H9 (cell line): ENCODE measurements around the gene ATF4. TPM values are rescaled to one million over a fixed set of nuclear protein-coding genes. Genes with fewer than 3 reads are reported as not detected.

Source experiments
- DNase-seq: peaks from one replicate; pipeline ENCODE4 v3.0.0-alpha.2; 2017
- H2AFZ ChIP-seq: one replicate; pipeline ENCODE4 v1.6.1; 2013; ENCODE audit warnings: mild to moderate bottlenecking, low read length, control low read depth, moderate library complexity
- H2AK5ac ChIP-seq: 2 replicates; pipeline ENCODE4 v1.6.1; 2013; ENCODE audit warnings: low read length, control low read depth, mixed read lengths; ENCODE audit not compliant: insufficient read length
- H2BK120ac ChIP-seq: one replicate; pipeline ENCODE4 v1.6.1; 2013; ENCODE audit warnings: low read depth, mild to moderate bottlenecking, low read length, control low read depth, inconsistent platforms; ENCODE audit not compliant: poor library complexity, severe bottlenecking
- H2BK12ac ChIP-seq: 2 replicates; pipeline ENCODE4 v1.6.1; 2013; ENCODE audit warnings: low read length, control low read depth, mixed read lengths, low read depth; ENCODE audit not compliant: insufficient read length
- H2BK15ac ChIP-seq: 2 replicates; pipeline ENCODE4 v1.6.1; 2013; ENCODE audit warnings: low read depth, low read length, control low read depth
- H2BK20ac ChIP-seq: one replicate; pipeline ENCODE4 v1.6.1; 2013; ENCODE audit warnings: low read depth, mild to moderate bottlenecking, low read length, control low read depth, inconsistent platforms; ENCODE audit not compliant: poor library complexity, severe bottlenecking
- H2BK5ac ChIP-seq: 2 replicates; pipeline ENCODE4 v1.6.1; 2013; ENCODE audit warnings: low read length, control low read depth, mixed read lengths; ENCODE audit not compliant: insufficient read length
- H3K14ac ChIP-seq: 2 replicates; pipeline ENCODE4 v1.6.1; 2013; ENCODE audit warnings: low read length, control low read depth; ENCODE audit not compliant: insufficient read depth
- H3K18ac ChIP-seq: 2 replicates; pipeline ENCODE4 v1.6.1; 2013; ENCODE audit warnings: low read depth, mild to moderate bottlenecking, mixed read lengths, low read length, control low read depth; ENCODE audit not compliant: insufficient read length
- H3K23ac ChIP-seq: 2 replicates; pipeline ENCODE4 v1.6.1; 2013; ENCODE audit warnings: low read length, control low read depth, mixed read lengths, low read depth; ENCODE audit not compliant: insufficient read length
- H3K23me2 ChIP-seq: 2 replicates; pipeline ENCODE4 v1.6.1; 2013; ENCODE audit warnings: low read depth, mild to moderate bottlenecking, mixed read lengths, low read length, control low read depth; ENCODE audit not compliant: insufficient read length, poor library complexity, severe bottlenecking
- H3K27ac ChIP-seq: 2 replicates; pipeline ENCODE4 v1.5.1; 2013; ENCODE audit warnings: low read length, control low read depth, mixed read lengths, low read depth; ENCODE audit not compliant: insufficient read length
- H3K27me3 ChIP-seq: 2 replicates; pipeline ENCODE4 v1.6.1; 2013; ENCODE audit warnings: low read length, control low read depth, inconsistent platforms; ENCODE audit not compliant: insufficient read depth
- H3K4ac ChIP-seq: 2 replicates; pipeline ENCODE4 v1.6.1; 2013; ENCODE audit warnings: low read depth, mild to moderate bottlenecking, control low read depth, inconsistent platforms, low read length, moderate library complexity
- H3K4me1 ChIP-seq: 2 replicates; pipeline ENCODE4 v1.6.1; 2013; ENCODE audit warnings: low read length, control low read depth, inconsistent platforms; ENCODE audit not compliant: insufficient read depth
- H3K4me2 ChIP-seq: 2 replicates; pipeline ENCODE4 v1.6.1; 2013; ENCODE audit warnings: low read length, control low read depth, mixed read lengths; ENCODE audit not compliant: insufficient read length, insufficient read depth
- H3K56ac ChIP-seq: 2 replicates; pipeline ENCODE4 v1.6.1; 2013; ENCODE audit warnings: low read depth, mild to moderate bottlenecking, mixed read lengths, low read length, control low read depth; ENCODE audit not compliant: insufficient read length
- H3K79me1 ChIP-seq: 2 replicates; pipeline ENCODE4 v1.6.1; 2013; ENCODE audit warnings: low read depth, mild to moderate bottlenecking, moderate library complexity, low read length, control low read depth, inconsistent platforms; ENCODE audit not compliant: insufficient read depth, poor library complexity, severe bottlenecking
- H3K79me2 ChIP-seq: 2 replicates; pipeline ENCODE4 v1.6.1; 2013; ENCODE audit warnings: low read length, control low read depth, inconsistent platforms; ENCODE audit not compliant: insufficient read depth
- H3K9ac ChIP-seq: 2 replicates; pipeline ENCODE4 v1.6.1; 2013; ENCODE audit warnings: low read length, control low read depth, mixed read lengths; ENCODE audit not compliant: insufficient read length; ENCODE audit errors: extremely low read depth
- H3K9me3 ChIP-seq: one replicate; pipeline ENCODE4 v1.6.1; 2013; ENCODE audit warnings: low read depth, low read length, inconsistent platforms; ENCODE audit not compliant: control insufficient read depth
- H3T11ph ChIP-seq: one replicate; pipeline ENCODE4 v1.6.1; 2013; ENCODE audit warnings: mild to moderate bottlenecking, low read length, control low read depth, inconsistent platforms
- H4K20me1 ChIP-seq: one replicate; pipeline ENCODE4 v1.6.1; 2013; ENCODE audit not compliant: control insufficient read depth, insufficient read length, insufficient read depth
- H4K5ac ChIP-seq: 2 replicates; pipeline ENCODE4 v1.6.1; 2013; ENCODE audit warnings: low read depth, mild to moderate bottlenecking, mixed read lengths, low read length, control low read depth; ENCODE audit not compliant: insufficient read length
- H4K8ac ChIP-seq: replicated peaks from 2 replicates; pipeline ENCODE4 v1.6.1; 2013; ENCODE audit warnings: low read length, control low read depth, mixed read lengths, low read depth; ENCODE audit not compliant: insufficient read length
- H4K91ac ChIP-seq: 2 replicates; pipeline ENCODE4 v1.6.1; 2013; ENCODE audit warnings: low read depth, mild to moderate bottlenecking, moderate library complexity, mixed read lengths, low read length, control low read depth; ENCODE audit not compliant: insufficient read length
- H3K27ac Mint-ChIP-seq, 3 experiments: 2 replicates in 2 of 3; 3 replicates in 1 of 3; pipeline ENCODE4 v1.8.0; 2020 to 2021; ENCODE audit warnings: mixed read lengths in 3 of 3, mild to moderate bottlenecking in 1 of 3, moderate library complexity in 1 of 3
- H3K27me3 Mint-ChIP-seq: 2 replicates; pipeline ENCODE4 v1.8.0; 2021; ENCODE audit warnings: low read depth, mild to moderate bottlenecking, moderate library complexity, mixed read lengths
- H3K36me3 Mint-ChIP-seq, 3 experiments: 2 replicates in 2 of 3; 3 replicates in 1 of 3; pipeline ENCODE4 v1.8.0; 2020 to 2021; ENCODE audit warnings: low read depth in 3 of 3, mixed read lengths in 3 of 3; ENCODE audit not compliant: insufficient read depth in 1 of 3
- H3K4me1 Mint-ChIP-seq, 2 experiments: 2 replicates each; pipeline ENCODE4 v1.8.0; 2020; ENCODE audit warnings: mixed read lengths in 2 of 2
- H3K4me3 Mint-ChIP-seq, 2 experiments: 2 replicates in 1 of 2; 3 replicates in 1 of 2; pipeline ENCODE4 v1.8.0; 2020 to 2021; ENCODE audit warnings: mild to moderate bottlenecking in 2 of 2, mixed read lengths in 2 of 2, moderate library complexity in 1 of 2
- H3K9me3 Mint-ChIP-seq, 2 experiments: 2 replicates in 1 of 2; 3 replicates in 1 of 2; pipeline ENCODE4 v1.8.0; 2020; ENCODE audit warnings: mild to moderate bottlenecking in 2 of 2, mixed read lengths in 2 of 2, moderate library complexity in 1 of 2
- CTCF ChIP-seq: fragments of 200-600 bp; sonication (generic); conservative IDR thresholded peaks from 3 replicates; pipeline ENCODE4 v1.8.0; 2021; ENCODE audit warnings: antibody characterized with exemption, mild to moderate bottlenecking
- WGBS: extraction: QIAGEN DNeasy Blood & Tissue Kit; methylation state at CpG from one replicate; pipeline ENCODE4 v1.1.7; 2013; ENCODE audit warnings: missing lambda C conversion rate, low lambda C conversion rate, mixed read lengths; ENCODE audit not compliant: insufficient read length; ENCODE audit errors: extremely low coverage; 5-methylcytosine and 5-hydroxymethylcytosine counted together
- total RNA-seq: library from RNA; stranded (reverse); gene quantifications from 2 replicates; pipeline ENCODE4 v1.2.1, GENCODE V29; 2021

The ATF4 gene
- total RNA-seq, 1 experiment from 2014 or later, result 455 TPM

GRCh38 chr22:39481595-39481994 is 38.8 kb upstream of the ATF4 start:
- DNase-seq, result no peak
- no peaks in the 10 kb centered on the region for H3K9me3 Mint-ChIP-seq
- Histone ChIP-seq H2BK15ac (no peak overlapping the region), H2BK20ac (no peak overlapping the region), H3K27me3 (no peaks in the 10 kb centered on the region), H3K23me2 (no peaks in the 10 kb centered on the region), H3K9me3 (no peaks in the 10 kb centered on the region), H2BK12ac (no peak overlapping the region), H3K18ac (no peak overlapping the region), H4K20me1 (no peaks in the 10 kb centered on the region), H3K4ac (no peak overlapping the region), H3K56ac (no peak overlapping the region), H2AK5ac (no peak overlapping the region), H3T11ph (no peak overlapping the region), H2BK5ac (no peak overlapping the region), H3K79me1 (no peaks in the 10 kb centered on the region), H3K9ac (no peak overlapping the region), H3K14ac (no peak overlapping the region), H2AFZ (no peak overlapping the region), H4K91ac (no peak overlapping the region), H3K23ac (no peak overlapping the region), H2BK120ac (no peak overlapping the region), H3K4me2 (no peak overlapping the region), H3K4me1 (no peaks in the 10 kb centered on the region), H4K5ac (no peak overlapping the region), H3K27ac (no peak overlapping the region), H3K79me2 (no peaks in the 10 kb centered on the region), H4K8ac (no peak overlapping the region)
- H3K36me3 Mint-ChIP-seq, result no peaks in the 10 kb centered on the region
- TF ChIP-seq CTCF, result no peak
- H3K4me1 Mint-ChIP-seq, result no peaks in the 10 kb centered on the region
- H3K27me3 Mint-ChIP-seq, result peaks cover 41% of the 10 kb centered on the region
- no CpG with 5 or more reads among the region's 5 CpGs for WGBS
- no peak overlapping the region for H3K27ac Mint-ChIP-seq
- no peak overlapping the region for H3K4me3 Mint-ChIP-seq
